Glutamatergic neuron (in vitro differentiated cells): ENCODE results near the gene SHROOM3. TPM values are rescaled to one million over a fixed set of nuclear protein-coding genes. Genes with fewer than 3 reads are reported as not detected.

ENCODE experiments used
- DNase-seq: peaks from one replicate; pipeline ENCODE4 v3.0.0; 2022
- H3K27ac Mint-ChIP-seq: one replicate; pipeline ENCODE4 v1.8.0; 2020; ENCODE audit warnings: mild to moderate bottlenecking, mixed read lengths, inconsistent platforms; ENCODE audit not compliant: unreplicated experiment
- H3K27me3 Mint-ChIP-seq: one replicate; pipeline ENCODE4 v1.8.0; 2020; ENCODE audit warnings: mild to moderate bottlenecking, moderate library complexity, mixed read lengths, inconsistent platforms; ENCODE audit not compliant: unreplicated experiment
- H3K36me3 Mint-ChIP-seq: one replicate; pipeline ENCODE4 v1.8.0; 2020; ENCODE audit warnings: mild to moderate bottlenecking, mixed read lengths, inconsistent platforms; ENCODE audit not compliant: unreplicated experiment
- H3K4me1 Mint-ChIP-seq: one replicate; pipeline ENCODE4 v1.8.0; 2020; ENCODE audit warnings: mild to moderate bottlenecking, low read depth, mixed read lengths, inconsistent platforms; ENCODE audit not compliant: unreplicated experiment
- H3K4me3 Mint-ChIP-seq: one replicate; pipeline ENCODE4 v1.8.0; 2020; ENCODE audit warnings: mild to moderate bottlenecking, mixed read lengths, inconsistent platforms; ENCODE audit not compliant: unreplicated experiment
- H3K9me3 Mint-ChIP-seq: one replicate; pipeline ENCODE4 v1.8.0; 2020; ENCODE audit warnings: mild to moderate bottlenecking, moderate library complexity, mixed read lengths, inconsistent platforms; ENCODE audit not compliant: unreplicated experiment
- CTCF ChIP-seq: fragments of 200-600 bp; sonication (generic); IDR thresholded peaks from one replicate; pipeline ENCODE4 v1.5.0; 2021; ENCODE audit not compliant: partially characterized antibody, unreplicated experiment
- long read RNA-seq: library from polyadenylated mRNA; unstranded; transcript quantifications from one replicate; pipeline ENCODE4 v2.0.0, GENCODE V29; 2020; ENCODE audit not compliant: unreplicated experiment
- total RNA-seq: library from RNA; stranded (reverse); fragmentation: NEBNext Ultra II Directional; extraction: Animal tissue kit (Norgen Biotek cat#: 25700); gene quantifications from one replicate; pipeline ENCODE4 v1.2.1, GENCODE V29; 2021; ENCODE audit not compliant: unreplicated experiment

The SHROOM3 gene
- 1.9 TPM for total RNA-seq
- long read RNA-seq = 0 reads

GRCh38 chr4:76434901-76435527, at the start of gene SHROOM3:
Gene SHROOM3, plus strand, starts transcription at chr4:76435229. Its CDS starts 824 bp downstream, at chr4:76436053.
- Mint-ChIP-seq H3K4me1 (peaks cover 14% of the 10 kb centered on the region), H3K9me3 (no peaks in the 10 kb centered on the region), H3K27me3 (no peaks in the 10 kb centered on the region), H3K4me3 (peak within 1 kb of the TSS; percentile 49), H3K36me3 (no peaks in the 10 kb centered on the region), H3K27ac (no peak within 1 kb of the TSS)
- DNase-seq = no peak
- no peak for TF ChIP-seq CTCF

- H3K4me1 Mint-ChIP-seq = no peaks in the 10 kb centered on the region
- H3K36me3 Mint-ChIP-seq = peaks cover 5% of the 10 kb centered on the region
- no peak for DNase-seq
- TF ChIP-seq CTCF = no peak
- no peak overlapping the region for H3K4me3 Mint-ChIP-seq
- no peaks in the 10 kb centered on the region for H3K27me3 Mint-ChIP-seq
- no peak overlapping the region for H3K27ac Mint-ChIP-seq
- H3K9me3 Mint-ChIP-seq = no peaks in the 10 kb centered on the region
These were observed 49.1 kb upstream of the SHROOM3 start for GRCh38 chr4:76385974-76386373.

GRCh38 chr4:76386566-76387305, 48.3 kb upstream of the SHROOM3 start:
- H3K36me3 Mint-ChIP-seq = peaks cover 5% of the 10 kb centered on the region
- H3K4me3 Mint-ChIP-seq = no peak overlapping the region
- H3K27me3 Mint-ChIP-seq = no peaks in the 10 kb centered on the region
- H3K4me1 Mint-ChIP-seq = no peaks in the 10 kb centered on the region
- no peak for DNase-seq
- H3K9me3 Mint-ChIP-seq = no peaks in the 10 kb centered on the region
- H3K27ac Mint-ChIP-seq = no peak overlapping the region
- no peak for TF ChIP-seq CTCF

- H3K36me3 Mint-ChIP-seq = peaks cover 13% of the 10 kb centered on the region
- H3K27me3 Mint-ChIP-seq = no peaks in the 10 kb centered on the region
- H3K9me3 Mint-ChIP-seq = peaks cover 4% of the 10 kb centered on the region
- TF ChIP-seq CTCF = no peak
- no peak for DNase-seq
- no peak overlapping the region for H3K27ac Mint-ChIP-seq
- no peak overlapping the region for H3K4me3 Mint-ChIP-seq
- H3K4me1 Mint-ChIP-seq = no peaks in the 10 kb centered on the region
These were observed 46.7 kb upstream of the SHROOM3 start for GRCh38 chr4:76388160-76388908.
